Lung (tissue), 12 donors: Measurements from ENCODE around the gene MC2R. TPM values are rescaled to one million over a fixed set of nuclear protein-coding genes. Genes with fewer than 3 reads are reported as not detected.

ENCODE experiments used
- ATAC-seq: fragments of 200-7000 bp; cut with Tn5 transposase; one replicate; pipeline ENCODE4 v1.9.1; 2020; ENCODE audit warnings: moderate number of reproducible peaks; ENCODE audit not compliant: insufficient read depth, low FRiP score
- DNase-seq, 3 donors: peaks; one replicate each; pipeline ENCODE4 v3.0.0-alpha.2; 2013 to 2017
- H3K27ac ChIP-seq, 2 donors: one replicate each; pipeline ENCODE4 v1.5.1; 2013; ENCODE audit warnings: mild to moderate bottlenecking in 2 of 2, moderate library complexity in 2 of 2, control low read depth in 1 of 2, inconsistent platforms in 1 of 2, low read depth in 1 of 2, low read length in 1 of 2
- H3K27me3 ChIP-seq, 3 donors: one replicate each; pipeline ENCODE4 v1.5.1; 2013; ENCODE audit warnings: low read length in 2 of 3; ENCODE audit not compliant: control insufficient read depth in 3 of 3, insufficient read depth in 3 of 3
- H3K36me3 ChIP-seq, 4 donors: one replicate each; pipeline ENCODE4 v1.5.1; 2013; ENCODE audit warnings: low read length in 4 of 4, mild to moderate bottlenecking in 1 of 4, moderate library complexity in 1 of 4; ENCODE audit not compliant: control insufficient read depth in 4 of 4, insufficient read depth in 4 of 4
- H3K4me1 ChIP-seq, 5 donors: one replicate each; pipeline ENCODE4 v1.5.1; 2013; ENCODE audit warnings: low read length in 5 of 5, mild to moderate bottlenecking in 2 of 5, moderate library complexity in 1 of 5; ENCODE audit not compliant: control insufficient read depth in 5 of 5, insufficient read depth in 5 of 5
- H3K4me3 ChIP-seq: one replicate; pipeline ENCODE4 v1.5.1; 2013; ENCODE audit warnings: mild to moderate bottlenecking, control low read depth, moderate library complexity
- H3K9ac ChIP-seq, 2 donors: one replicate each; pipeline ENCODE4 v1.5.1; 2013; ENCODE audit warnings: low read length in 2 of 2, control low read depth in 1 of 2; ENCODE audit not compliant: insufficient read depth in 1 of 2
- H3K9me3 ChIP-seq, 4 donors: one replicate each; pipeline ENCODE4 v1.5.1; 2013; ENCODE audit warnings: low read length in 3 of 4, mild to moderate bottlenecking in 1 of 4, moderate library complexity in 1 of 4; ENCODE audit not compliant: control insufficient read depth in 4 of 4, insufficient read depth in 3 of 4
- CTCF ChIP-seq: IDR thresholded peaks from 2 replicates; pipeline ENCODE4 v1.5.1; 2012; ENCODE audit warnings: mild to moderate bottlenecking; ENCODE audit errors: control extremely low read depth, extremely low read depth
- WGBS, 2 donors: extraction: QIAGEN DNeasy Blood & Tissue Kit; methylation state at CpG; one replicate each; pipeline ENCODE4 v1.1.7; 2013; 5-methylcytosine and 5-hydroxymethylcytosine counted together
- polyA plus RNA-seq, 2 donors: library from polyadenylated mRNA; stranded (reverse); fragments of 200-250 nt; gene quantifications; one replicate each; pipeline ENCODE4 v1.2.1, GENCODE V29; 2013
- total RNA-seq, 2 donors: library from RNA; depleted of rRNA in 1 of 2; stranded (reverse); fragments of >200 nt in 1 of 2; gene quantifications; one replicate each; pipeline ENCODE4 v1.2.1, GENCODE V29; 2014 to 2021
- donor health status: control.
- donor health status: control.
- donor health status: Bipolar disorder and iron deficiency.
- donor health status: healthy.
- donor health status: DM: yes; HTN: yes; CAD: no.

The MC2R gene
- total and polyA plus RNA-seq, 4 donors = 0.06 TPM; not detected in 3

- DNase-seq = no peak
- peaks cover 0 to 17% (median 0%) of the 10 kb centered on the region in 5 donors for H3K4me1 ChIP-seq
- H3K36me3 ChIP-seq = no peaks in the 10 kb centered on the region
- H3K4me3 ChIP-seq = no peak overlapping the region
- peaks cover 0 to 4% (median 0%) of the 10 kb centered on the region in 3 donors for H3K27me3 ChIP-seq
- peaks cover 0 to 3% (median 0%) of the 10 kb centered on the region in 4 donors for H3K9me3 ChIP-seq
- no peak overlapping the region for H3K27ac ChIP-seq
- no peak for TF ChIP-seq CTCF
- no peak for ATAC-seq
- 84 to 85% methylated on average over 10 of the region's 10 CpGs for WGBS, 2 donors
- H3K9ac ChIP-seq = no peak overlapping the region
Observed at GRCh38 chr18:13913205-13913604, 2.1 kb downstream of the MC2R start.

GRCh38 chr18:13912601-13913000, 2.7 kb downstream of the MC2R start:
- no peak overlapping the region for H3K27ac ChIP-seq
- TF ChIP-seq CTCF = no peak
- H3K4me3 ChIP-seq = no peak overlapping the region
- H3K36me3 ChIP-seq = no peaks in the 10 kb centered on the region
- ATAC-seq (no peak), DNase-seq (no peak)
- H3K9ac ChIP-seq = no peak overlapping the region
- H3K4me1 ChIP-seq = peaks cover 0 to 17% (median 0%) of the 10 kb centered on the region in 5 donors
- peaks cover 0 to 3% (median 0%) of the 10 kb centered on the region in 4 donors for H3K9me3 ChIP-seq
- 91 to 92% methylated on average over 9 of the region's 9 CpGs for WGBS, 2 donors
- H3K27me3 ChIP-seq = peaks cover 0 to 4% (median 0%) of the 10 kb centered on the region in 3 donors

- WGBS, 2 donors = 83 to 84% methylated on average over 6 of the region's 6 CpGs
- H3K9ac ChIP-seq = no peak overlapping the region
- H3K27ac ChIP-seq = no peak overlapping the region
- ATAC-seq = no peak
- H3K9me3 ChIP-seq = peaks cover 0 to 3% (median 0%) of the 10 kb centered on the region in 4 donors
- H3K36me3 ChIP-seq = no peaks in the 10 kb centered on the region
- peaks cover 0 to 8% (median 0%) of the 10 kb centered on the region in 5 donors for H3K4me1 ChIP-seq
- H3K4me3 ChIP-seq = no peak overlapping the region
- peaks cover 0 to 4% (median 0%) of the 10 kb centered on the region in 3 donors for H3K27me3 ChIP-seq
- no peak for TF ChIP-seq CTCF
- DNase-seq = no peak
Observed at GRCh38 chr18:13910986-13911385, 4.3 kb downstream of the MC2R start.

- H3K9me3 ChIP-seq = peaks cover 0 to 3% (median 0%) of the 10 kb centered on the region in 4 donors
- H3K4me3 ChIP-seq = no peak overlapping the region
- DNase-seq (no peak), ATAC-seq (no peak)
- H3K27me3 ChIP-seq = peaks cover 0 to 4% (median 0%) of the 10 kb centered on the region in 3 donors
- no peak overlapping the region for H3K27ac ChIP-seq
- no peaks in the 10 kb centered on the region for H3K36me3 ChIP-seq
- no peak overlapping the region for H3K9ac ChIP-seq
- TF ChIP-seq CTCF = no peak
- peaks cover 0 to 3% (median 0%) of the 10 kb centered on the region in 5 donors for H3K4me1 ChIP-seq
Observed at GRCh38 chr18:13910501-13910900, 4.8 kb downstream of the MC2R start.
